ENCODE measurements around the gene PIK3C2G.

PIK3C2G gene

DNA sequence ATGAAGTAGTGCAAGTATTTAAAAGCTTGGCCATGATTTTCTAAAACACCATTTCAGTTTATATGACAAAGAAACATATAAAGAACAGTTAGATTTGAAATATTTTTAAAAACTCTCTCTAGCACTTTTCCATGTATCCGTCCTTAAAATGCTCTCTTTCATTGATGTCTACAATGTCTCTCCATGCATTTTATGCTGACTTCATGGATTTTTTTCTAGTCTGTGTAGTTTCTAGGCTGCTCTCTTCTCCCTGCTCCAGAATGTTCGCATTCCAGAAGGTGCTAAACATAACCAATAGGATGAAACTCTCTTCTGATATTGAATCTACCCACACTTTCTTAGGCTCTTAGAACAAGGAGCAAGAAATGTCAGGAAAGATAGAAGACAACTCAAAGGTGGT lies 351.7 kb downstream of the PIK3C2G start:
- DNase-seq (ENCODE audit: low read depth in 1 of 2, low spot score in 1 of 2): no peak
- no peak overlapping the region for H3K4me3 ChIP-seq (replicated peaks; ENCODE audit: insufficient read depth, low read length)
- no peak overlapping the region for H3K27ac ChIP-seq (replicated peaks)
- TF ChIP-seq REST (IDR thresholded peaks at IDR 0.05; ENCODE audit: insufficient replicate concordance, low read depth): no peak
- TF ChIP-seq SPI1 (IDR thresholded peaks at IDR 0.05; ENCODE audit: borderline replicate concordance, low read depth): no peak
- no peak for TF ChIP-seq POLR2AphosphoS5 (IDR thresholded peaks at IDR 0.05; ENCODE audit: low read depth)
- no peak for TF ChIP-seq GABPA (IDR thresholded peaks at IDR 0.05; ENCODE audit: low read depth)
- no peak for TF ChIP-seq CTCF (IDR thresholded peaks at IDR 0.05; ENCODE audit: insufficient read depth, low read length)
- no peaks in the 10 kb centered on the region for H3K27me3 ChIP-seq (ENCODE audit: insufficient read depth, poor library complexity, severe bottlenecking)

- Histone ChIP-seq H3K4me3 (replicated peaks; ENCODE audit: insufficient read depth, low read length) (no peak overlapping the region), H3K27ac (replicated peaks) (no peak overlapping the region), H3K27me3 (ENCODE audit: insufficient read depth, poor library complexity, severe bottlenecking) (no peaks in the 10 kb centered on the region)
- DNase-seq (ENCODE audit: low read depth in 1 of 2, low spot score in 1 of 2): no peak
- TF ChIP-seq GABPA (IDR thresholded peaks at IDR 0.05; ENCODE audit: low read depth): no peak
- no peak for TF ChIP-seq POLR2AphosphoS5 (IDR thresholded peaks at IDR 0.05; ENCODE audit: low read depth)
- no peak for TF ChIP-seq SPI1 (IDR thresholded peaks at IDR 0.05; ENCODE audit: borderline replicate concordance, low read depth)
- no peak for TF ChIP-seq REST (IDR thresholded peaks at IDR 0.05; ENCODE audit: insufficient replicate concordance, low read depth)
- no peak for TF ChIP-seq CTCF (IDR thresholded peaks at IDR 0.05; ENCODE audit: insufficient read depth, low read length)
Observed at GRCh38 chr12:18620986-18621385, 359.7 kb downstream of the PIK3C2G start.

DNA sequence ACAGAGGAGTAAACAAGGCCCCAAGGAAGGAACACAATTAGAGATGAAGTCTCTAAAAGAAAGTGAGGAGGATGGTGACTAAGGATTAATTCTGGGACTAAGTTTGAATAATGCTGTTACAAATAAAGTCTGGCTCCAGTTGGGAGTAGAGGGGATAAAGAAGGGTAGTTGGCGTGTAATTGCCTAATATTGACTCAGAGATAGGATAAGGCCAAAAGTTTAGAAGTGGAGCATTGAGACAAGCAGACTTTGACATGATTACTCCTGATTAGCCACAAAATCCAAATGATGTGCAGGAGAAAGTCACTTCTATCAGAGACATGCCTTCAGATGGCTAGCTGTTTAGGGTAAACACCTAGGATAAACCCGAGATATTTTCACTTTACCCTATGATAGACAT lies 368.1 kb downstream of the PIK3C2G start:
- TF ChIP-seq SPI1 (IDR thresholded peaks at IDR 0.05; ENCODE audit: borderline replicate concordance, low read depth) (no peak), GABPA (IDR thresholded peaks at IDR 0.05; ENCODE audit: low read depth) (no peak), CTCF (IDR thresholded peaks at IDR 0.05; ENCODE audit: insufficient read depth, low read length) (no peak), REST (IDR thresholded peaks at IDR 0.05; ENCODE audit: insufficient replicate concordance, low read depth) (no peak), POLR2AphosphoS5 (IDR thresholded peaks at IDR 0.05; ENCODE audit: low read depth) (no peak)
- Histone ChIP-seq H3K4me3 (replicated peaks; ENCODE audit: insufficient read depth, low read length) (no peak overlapping the region), H3K27me3 (ENCODE audit: insufficient read depth, poor library complexity, severe bottlenecking) (peaks cover 2% of the 10 kb centered on the region), H3K27ac (replicated peaks) (no peak overlapping the region)
- no peak for DNase-seq (ENCODE audit: low read depth in 1 of 2, low spot score in 1 of 2)

Measured in HL-60 (cell line).